Measurements from ENCODE around the gene B4GALNT4. TPM values are rescaled to one million over a fixed set of nuclear protein-coding genes. Genes with fewer than 3 reads are reported as not detected.

Gene B4GALNT4
- total and polyA plus RNA-seq, 2 of the 8 experiments (the other 6 are each of a cell fraction or from before 2014, with no cell fraction given): 40.9 to 76.3 TPM

GRCh38 chr11:368414-369335 is 624 bp upstream of the B4GALNT4 start:
- CTCF ChIA-PET (ENCODE audit: partially characterized antibody): interaction anchor here (0.5 to 13.4 kb wide), 12 partner anchors 21 to 390 kb away, joined by 3 to 212 read pairs (median 4); partner anchors contain the start of genes BET1L and RIC8A
- peaks cover 3% of the 10 kb centered on the region; the same call in 1 of the 2 replicates for H3K23me2 ChIP-seq (ENCODE audit: low read depth, low read length)
- FAIRE-seq: no peak

More at GRCh38 chr11:368414-369335, 624 bp upstream of the B4GALNT4 start:
- 0 out of 2 replicates have a peak overlapping the region, but pooled peaks have one; percentile 52 for H2BK5ac ChIP-seq (ENCODE audit: low read depth, low read length)
- peak overlapping the region; percentile 37 for H4K5ac ChIP-seq (ENCODE audit: insufficient read length, low read depth, low read length)
- H3K36me3 ChIP-seq (ENCODE audit: control insufficient read depth in 2 of 4, insufficient read depth in 4 of 4, low read length in 3 of 4): peaks cover 6 to 16% (median 11%) of the 10 kb centered on the region in 4 experiments; a peak in 7 of 8 replicates
- DNase-seq (ENCODE audit: low read depth in 1 of 2, low spot score in 2 of 2): no peak
- H3K4me3 ChIP-seq (ENCODE audit: extremely low read depth in 1 of 4, insufficient read depth in 2 of 4, low read depth in 3 of 4, low read length in 4 of 4): peak overlapping the region; percentile 11 to 70 (median 36); a peak in 6 of 8 replicates
- WGBS, 2 experiments (ENCODE audit: extremely low coverage in 1 of 2, insufficient coverage in 1 of 2, insufficient read length in 1 of 2, insufficient replicate concordance in 2 of 2, low coverage in 1 of 2, low lambda C conversion rate in 2 of 2, missing lambda C conversion rate in 1 of 2): 45% methylated on average over 15 of the region's 61 CpGs; no CpG with 5 or more reads in 1 of the 2 experiments
- no peak overlapping the region for H2AFZ ChIP-seq (ENCODE audit: low read length)
- POLR2A ChIA-PET (ENCODE audit: partially characterized antibody): interaction anchor here (0.7 to 3.4 kb wide), 30 partner anchors 9 to 466 kb away, joined by 3 to 16 read pairs (median 4); partner anchors contain the start of genes PGGHG and PTDSS2
- H3K9ac ChIP-seq (replicated peaks in 1 of 4; ENCODE audit: extremely low read depth in 1 of 4, low read depth in 3 of 4, low read length in 3 of 4): no peak overlapping the region; a peak in 1 of 7 replicates
- H2AK5ac ChIP-seq (ENCODE audit: low read depth, low read length): 0 out of 2 replicates have a peak overlapping the region, but pooled peaks have one; percentile 57
- H3K4ac ChIP-seq (replicated peaks; ENCODE audit: insufficient read length, low read depth, low read length): no peak overlapping the region
- H3K79me1 ChIP-seq (ENCODE audit: low read depth, low read length): peaks cover 7% of the 10 kb centered on the region
- H3K4me1 ChIP-seq (replicated peaks in 1 of 4; ENCODE audit: control insufficient read depth in 3 of 4, insufficient read depth in 4 of 4, low read length in 3 of 4): peaks cover 0 to 12% (median 7%) of the 10 kb centered on the region in 4 experiments; a peak in 6 of 7 replicates
- H3K56ac ChIP-seq (replicated peaks; ENCODE audit: insufficient read length, low read depth, low read length): no peak overlapping the region
- H3K27me3 ChIP-seq (replicated peaks in 1 of 4; ENCODE audit: control insufficient read depth in 3 of 4, extremely low read depth in 1 of 4, insufficient read depth in 3 of 4, low read length in 3 of 4): peaks cover 0 to 5% (median 2%) of the 10 kb centered on the region in 4 experiments; a peak in 1 of 7 replicates
- peak overlapping the region; percentile 87 for H4K91ac ChIP-seq (replicated peaks; ENCODE audit: insufficient read length, low read length)
- H3K14ac ChIP-seq (ENCODE audit: insufficient read length): no peak overlapping the region
- no peak overlapping the region for H2BK20ac ChIP-seq (ENCODE audit: low read length)
- H2BK15ac ChIP-seq (ENCODE audit: low read length): peak overlapping the region; percentile 95; the same call in 1 of the 2 replicates
- TF ChIP-seq SIRT6 (IDR thresholded peaks at IDR 0.05; ENCODE audit: low read length) (no peak), SIN3A (conservative IDR thresholded peaks at IDR 0.05 in 1 of 2, IDR thresholded peaks at IDR 0.05 in 1 of 2; ENCODE audit: low read depth in 1 of 2, low read length in 2 of 2) (0 out of 4 replicates have a peak, but pooled peaks of 1 of the 2 experiments have one; percentile 17), POLR2A (IDR thresholded peaks at IDR 0.05; ENCODE audit: control extremely low read depth in 1 of 2, low read depth in 2 of 2, low read length in 2 of 2) (peak in 1 of 2 experiments; percentile 35; a peak in 1 of 3 replicates), ASH2L (IDR thresholded peaks at IDR 0.05; ENCODE audit: low read length) (peak; percentile 32)
- TF ChIP-seq, protein P1, sequence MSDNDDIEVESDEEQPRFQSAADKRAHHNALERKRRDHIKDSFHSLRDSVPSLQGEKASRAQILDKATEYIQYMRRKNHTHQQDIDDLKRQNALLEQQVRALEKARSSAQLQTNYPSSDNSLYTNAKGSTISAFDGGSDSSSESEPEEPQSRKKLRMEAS (IDR thresholded peaks at IDR 0.05): peak; percentile 9; the same call in 1 of the 2 replicates
- H2BK120ac ChIP-seq (replicated peaks; ENCODE audit: low read depth, low read length): peak overlapping the region; percentile 6
- 0 out of 2 replicates have a peak overlapping the region, but pooled peaks have one; percentile 1 for H4K8ac ChIP-seq (ENCODE audit: extremely low read depth, insufficient read depth, low read length)
- H3K9me3 ChIP-seq (ENCODE audit: insufficient read depth in 2 of 2, low read depth in 1 of 2, low read length in 1 of 2): no peaks in the 10 kb centered on the region; a peak in 1 of 4 replicates
- peak overlapping the region; percentile 96; the same call in 1 of the 2 replicates for H2BK12ac ChIP-seq (ENCODE audit: low read depth, low read length)
- H3K18ac ChIP-seq (ENCODE audit: extremely low read depth, low read length): peak overlapping the region; percentile 87
- peaks cover 0 to 2% of the 10 kb centered on the region in 2 experiments for H4K20me1 ChIP-seq (replicated peaks in 1 of 2; ENCODE audit: control insufficient read depth in 1 of 2, insufficient read depth in 2 of 2, low read length in 2 of 2)
- H3K27ac ChIP-seq (ENCODE audit: low read depth, low read length): no peak overlapping the region
- peaks cover 0 to 15% of the 10 kb centered on the region in 2 experiments; a peak in 1 of 4 replicates for H3K79me2 ChIP-seq (ENCODE audit: control insufficient read depth in 1 of 2, insufficient read depth in 2 of 2, low read length in 2 of 2)
- no peak overlapping the region for H3K23ac ChIP-seq (ENCODE audit: insufficient read length)
- peak overlapping the region; percentile 41 to 62 for H3K4me2 ChIP-seq (ENCODE audit: insufficient read depth in 1 of 2, low read depth in 2 of 2, low read length in 2 of 2)

Measured in H1 (cell line).